H1 (cell line): ENCODE results near the gene MBP. TPM values are rescaled to one million over a fixed set of nuclear protein-coding genes. Genes with fewer than 3 reads are reported as not detected.

Experiments used
- CHD7 ChIP-seq: fragments of 300-600 bp; sonication (generic); IDR thresholded peaks from 2 replicates; pipeline ENCODE4 v1.7.1; 2012; ENCODE audit warnings: low read length, moderate library complexity, mild to moderate bottlenecking, inconsistent platforms; ENCODE audit not compliant: insufficient replicate concordance
- KDM1A ChIP-seq: fragments of 200-600, 300-600 bp; sonication (generic); IDR thresholded peaks from 2 replicates; pipeline ENCODE4 v1.7.1; 2016; ENCODE audit warnings: mild to moderate bottlenecking, low read length, borderline replicate concordance
- MAX ChIP-seq: IDR thresholded peaks from 2 replicates; pipeline ENCODE4 v1.6.1; 2012; ENCODE audit warnings: inconsistent platforms
- TBP ChIP-seq: IDR thresholded peaks from 2 replicates; pipeline ENCODE4 v1.6.1; 2011; ENCODE audit warnings: low read depth, low read length, improper control_type of control experiment
- YY1 ChIP-seq: IDR thresholded peaks from 2 replicates; pipeline ENCODE4 v1.6.1; 2011; ENCODE audit warnings: low read depth, mild to moderate bottlenecking, low read length
- polyA plus RNA-seq, 7 experiments: library from polyadenylated mRNA; depleted of rRNA in 3 of 7; stranded (reverse) in 5 of 7; unstranded in 2 of 7; fragments of >200 nt in 5 of 7; fragments of 200-250 nt in 2 of 7; gene quantifications; 1 replicate in 5 of 7; 2 replicates in 1 of 7; 4 replicates in 1 of 7; pipeline versions ENCODE4 v1.2.1 to v1.2.3, GENCODE V29; 2011 to 2013; ENCODE audit warnings: missing spikeins in 2 of 7, mixed read lengths in 2 of 7
- total RNA-seq: library from RNA; stranded (reverse); fragmentation: NEBNext Ultra II Directional; extraction: Animal tissue kit (Norgen Biotek cat#: 25700); gene quantifications from 2 replicates; pipeline ENCODE4 v1.2.1, GENCODE V29; 2021

Gene MBP
- total and polyA plus RNA-seq, 2 of the 8 experiments (the other 6 are each of a cell fraction or from before 2014, with no cell fraction given), result 7.7 to 19.2 TPM

- TF ChIP-seq CHD7 (peak; percentile 30), YY1 (no peak), MAX (no peak), TBP (no peak), KDM1A (no peak)
Observed at GRCh38 chr18:77160515-77160914, 27.9 kb upstream of the MBP start (continued).
